K562 (cell line): ENCODE results near the gene PRKACA. TPM values are rescaled to one million over a fixed set of nuclear protein-coding genes. Genes with fewer than 3 reads are reported as not detected.

Experiments used
- BRF1 ChIP-seq: IDR thresholded peaks from 3 replicates; pipeline ENCODE4 v1.6.1; 2011; ENCODE audit warnings: borderline replicate concordance, mild to moderate bottlenecking; ENCODE audit not compliant: insufficient read length; ENCODE audit errors: extremely low read depth
- CBFB ChIP-seq: sonication (generic); formaldehyde crosslinking; IDR thresholded peaks from 2 replicates; pipeline ENCODE4 v1.4.0; 2020; ENCODE audit warnings: mild to moderate bottlenecking, missing genetic modification reagents
- FOSL1 ChIP-seq: fragments of 200-800 bp; sonication (Bioruptor generic); conservative IDR thresholded peaks from 2 replicates; pipeline ENCODE4 v1.6.1; 2016; ENCODE audit warnings: missing genetic modification characterization, missing compliant biosample characterization
- FOXK2 ChIP-seq, 2 experiments: fragments of 450-650 bp; IDR thresholded peaks in 1 of 2; conservative IDR thresholded peaks in 1 of 2; 2 replicates each; pipeline ENCODE4 v1.6.1; 2016; ENCODE audit warnings: low read depth in 2 of 2, mild to moderate bottlenecking in 1 of 2
- HDAC1 ChIP-seq, 2 experiments: fragments of 450-650 bp; IDR thresholded peaks; 2 replicates each; pipeline ENCODE4 v1.6.1; 2016 to 2017; ENCODE audit warnings: inconsistent platforms in 1 of 2, mild to moderate bottlenecking in 1 of 2, moderate library complexity in 1 of 2
- PHF21A ChIP-seq: fragments of 450-650 bp; IDR thresholded peaks from 2 replicates; pipeline ENCODE4 v1.6.1; 2017; ENCODE audit warnings: low read depth, borderline replicate concordance
- ZBTB40 ChIP-seq, 2 experiments: fragments of 450-650 bp in 1 of 2; sonication (generic) in 1 of 2; formaldehyde crosslinking in 1 of 2; IDR thresholded peaks; 2 replicates each; pipeline versions ENCODE4 v1.7.1 to v1.9.0; 2016 to 2022; ENCODE audit warnings: inconsistent platforms in 1 of 2, mild to moderate bottlenecking in 1 of 2, missing genetic modification reagents in 1 of 2
- polyA plus RNA-seq, 8 experiments: library from polyadenylated mRNA; depleted of rRNA in 4 of 8; stranded (reverse) in 5 of 8; unstranded in 3 of 8; fragments of >200 nt; fragmentation: Nextera tagmentation in 2 of 8; fragmentation: Illumina TruSeq in 1 of 8; extraction: Ambion mirVana in 2 of 8; extraction: Trizol in 1 of 8; gene quantifications; 2 replicates each; pipeline versions ENCODE4 v1.2.1 to v1.2.3, GENCODE V29; 2011 to 2014; ENCODE audit warnings: inconsistent platforms in 1 of 8, missing spikeins in 1 of 8
- total RNA-seq, 7 experiments: library from RNA; depleted of rRNA in 6 of 7; stranded (reverse); fragments of >200 nt in 6 of 7; fragmentation: Illumina TruSeq in 2 of 7; extraction: Trizol in 2 of 7; gene quantifications; 2 replicates each; pipeline versions ENCODE4 v1.2.1 to v1.2.3, GENCODE V29; 2011 to 2021; ENCODE audit warnings: low replicate concordance in 1 of 7
- TF ChIP-seq, protein P1 (sequence below), 3 experiments: IDR thresholded peaks in 2 of 3; conservative IDR thresholded peaks in 1 of 3; 2 replicates each; pipeline ENCODE4 v1.5.1; 2011 to 2012; ENCODE audit warnings: low read length in 3 of 3, mild to moderate bottlenecking in 3 of 3, control low read depth in 2 of 3, improper control_type of control experiment in 1 of 3, inconsistent platforms in 1 of 3, low read depth in 1 of 3, mixed read lengths in 1 of 3, moderate library complexity in 1 of 3; ENCODE audit not compliant: insufficient read depth in 2 of 3
- TF ChIP-seq, protein P2 (sequence below): sonication (generic); formaldehyde crosslinking; IDR thresholded peaks from 2 replicates; pipeline ENCODE4 v1.9.0; 2022; ENCODE audit warnings: mild to moderate bottlenecking, missing genetic modification reagents

PRKACA gene
- total and polyA plus RNA-seq, 9 of the 15 experiments (the other 6 are each of a cell fraction or from before 2014, with no cell fraction given) = 1.2 to 63.1 (median 13.0) TPM

GRCh38 chr19:14136509-14137281 is 19.1 kb upstream of the PRKACA start, which contains the start of gene ASF1B (continued):
- peak; percentile 93 for TF ChIP-seq ZBTB40 (IDR thresholded peaks at IDR 0.05)
- TF ChIP-seq ZBTB40 (CRISPR knock-in tag; IDR thresholded peaks at IDR 0.05) = no peak
- TF ChIP-seq CBFB (CRISPR knock-in tag) = peak; percentile 68; the same call in 1 of the 2 replicates
- peak; percentile 92 for TF ChIP-seq FOXK2 (conservative IDR thresholded peaks at IDR 0.05 in 1 of 2, IDR thresholded peaks at IDR 0.05 in 1 of 2; ENCODE audit: low read depth in 2 of 2)
- peak; percentile 13; the same call in 1 of the 2 replicates for TF ChIP-seq FOSL1 (tag)
- TF ChIP-seq BRF1 = no peak
- peak; percentile 30; the same call in 1 of the 2 replicates for TF ChIP-seq PHF21A
- TF ChIP-seq, protein P1, sequence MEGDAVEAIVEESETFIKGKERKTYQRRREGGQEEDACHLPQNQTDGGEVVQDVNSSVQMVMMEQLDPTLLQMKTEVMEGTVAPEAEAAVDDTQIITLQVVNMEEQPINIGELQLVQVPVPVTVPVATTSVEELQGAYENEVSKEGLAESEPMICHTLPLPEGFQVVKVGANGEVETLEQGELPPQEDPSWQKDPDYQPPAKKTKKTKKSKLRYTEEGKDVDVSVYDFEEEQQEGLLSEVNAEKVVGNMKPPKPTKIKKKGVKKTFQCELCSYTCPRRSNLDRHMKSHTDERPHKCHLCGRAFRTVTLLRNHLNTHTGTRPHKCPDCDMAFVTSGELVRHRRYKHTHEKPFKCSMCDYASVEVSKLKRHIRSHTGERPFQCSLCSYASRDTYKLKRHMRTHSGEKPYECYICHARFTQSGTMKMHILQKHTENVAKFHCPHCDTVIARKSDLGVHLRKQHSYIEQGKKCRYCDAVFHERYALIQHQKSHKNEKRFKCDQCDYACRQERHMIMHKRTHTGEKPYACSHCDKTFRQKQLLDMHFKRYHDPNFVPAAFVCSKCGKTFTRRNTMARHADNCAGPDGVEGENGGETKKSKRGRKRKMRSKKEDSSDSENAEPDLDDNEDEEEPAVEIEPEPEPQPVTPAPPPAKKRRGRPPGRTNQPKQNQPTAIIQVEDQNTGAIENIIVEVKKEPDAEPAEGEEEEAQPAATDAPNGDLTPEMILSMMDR (IDR thresholded peaks at IDR 0.05 in 2 of 3, conservative IDR thresholded peaks at IDR 0.05 in 1 of 3; ENCODE audit: insufficient read depth in 2 of 3, low read depth in 1 of 3, low read length in 3 of 3) = peak; percentile 91 to 98 (median 94)
- peak in 1 of 2 experiments; percentile 37; a peak in 2 of 4 replicates for TF ChIP-seq HDAC1 (IDR thresholded peaks at IDR 0.05)
- TF ChIP-seq, protein P2, sequence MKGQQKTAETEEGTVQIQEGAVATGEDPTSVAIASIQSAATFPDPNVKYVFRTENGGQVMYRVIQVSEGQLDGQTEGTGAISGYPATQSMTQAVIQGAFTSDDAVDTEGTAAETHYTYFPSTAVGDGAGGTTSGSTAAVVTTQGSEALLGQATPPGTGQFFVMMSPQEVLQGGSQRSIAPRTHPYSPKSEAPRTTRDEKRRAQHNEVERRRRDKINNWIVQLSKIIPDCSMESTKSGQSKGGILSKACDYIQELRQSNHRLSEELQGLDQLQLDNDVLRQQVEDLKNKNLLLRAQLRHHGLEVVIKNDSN (CRISPR knock-in tag) = peak; percentile 51
